Stimulated activated CD8-positive, alpha-beta memory T cell treated with anti-CD3 and anti-CD28 coated beads, Interleukin-7, amount 100 ng/mL, for 4 hours (primary cell): ENCODE results near the gene RAPGEF1.
A peak's percentile ranks its signal among the peaks of the same experiment; 100 is the strongest.
"Not testable (repeated sequence)": the region's sequence is repeated elsewhere in the genome, so short reads cannot be mapped to it uniquely, and the experiment has no call there.

ENCODE experiments used
- DNase-seq, 2 donors: peaks; one replicate each; pipeline ENCODE4 v3.0.0-alpha.2; 2020; ENCODE audit warnings: low read depth in 2 of 2

Gene RAPGEF1

GRCh38 chr9:131688377-131688776 is 51.5 kb downstream of the RAPGEF1 start:
- DNase-seq, result no peak

- no peak for DNase-seq
Observed at GRCh38 chr9:131685753-131686706, 53.8 kb downstream of the RAPGEF1 start.

- DNase-seq, result not testable (repeated sequence)
Observed at GRCh38 chr9:131683094-131683493, 56.8 kb downstream of the RAPGEF1 start.

GRCh38 chr9:131682261-131682660 is 57.6 kb downstream of the RAPGEF1 start:
- no peak for DNase-seq

- not testable (repeated sequence) for DNase-seq
Observed at GRCh38 chr9:131681826-131682225, 58.0 kb downstream of the RAPGEF1 start.

- not testable (repeated sequence) for DNase-seq
Observed at GRCh38 chr9:131681108-131681507, 58.8 kb downstream of the RAPGEF1 start.

- no peak for DNase-seq
Observed at GRCh38 chr9:131679261-131680020, 60.4 kb downstream of the RAPGEF1 start.

- peak; percentile 78 to 79 for DNase-seq
Observed at GRCh38 chr9:131678499-131679111, 61.3 kb downstream of the RAPGEF1 start.

- DNase-seq, result no peak
Observed at GRCh38 chr9:131677444-131678180, 62.3 kb downstream of the RAPGEF1 start.

GRCh38 chr9:131677049-131677443 is 62.8 kb downstream of the RAPGEF1 start:
- DNase-seq, result no peak

- no peak for DNase-seq
Observed at GRCh38 chr9:131676431-131676972, 63.4 kb downstream of the RAPGEF1 start.

- no peak for DNase-seq
Observed at GRCh38 chr9:131675437-131676022, 64.3 kb downstream of the RAPGEF1 start.

- no peak for DNase-seq
Observed at GRCh38 chr9:131674425-131675421, 65.2 kb downstream of the RAPGEF1 start.

GRCh38 chr9:131673531-131673930 is 66.3 kb downstream of the RAPGEF1 start:
- DNase-seq, result no peak

- DNase-seq, result no peak
Observed at GRCh38 chr9:131673068-131673467, 66.8 kb downstream of the RAPGEF1 start.

- no peak for DNase-seq
Observed at GRCh38 chr9:131672451-131672850, 67.4 kb downstream of the RAPGEF1 start.

- no peak for DNase-seq
Observed at GRCh38 chr9:131671133-131671520, 68.7 kb downstream of the RAPGEF1 start.

GRCh38 chr9:131670247-131671132 is 69.4 kb downstream of the RAPGEF1 start:
- DNase-seq, result no peak
